HEK293 (cell line): Measurements from ENCODE around the gene KDM4D.
A peak's percentile ranks its signal among the peaks of the same experiment; 100 is the strongest.

Experiments
- CTCF ChIA-PET: fragments of 350-600 bp; formaldehyde crosslinking; extraction: SDS; loops from one replicate; lab custom pipeline; 2021; ENCODE audit warnings: antibody characterized with exemption; lab: Yijun Ruan, JAX
- POLR2A ChIA-PET: fragments of 300-600 bp; formaldehyde crosslinking; extraction: SDS; loops from one replicate; lab custom pipeline; 2020; ENCODE audit warnings: antibody characterized with exemption, inconsistent platforms; lab: Yijun Ruan, JAX
- H3K27ac ChIP-seq: fragments of 200-500 bp; sonication (Bioruptor generic); 2 replicates; pipeline ENCODE4 v1.5.1; 2014; ENCODE audit warnings: low read depth, low read length, control low read depth, inconsistent platforms; ENCODE audit errors: extremely low read depth
- H3K36me3 ChIP-seq, 2 experiments: fragments of 200-500 bp in 1 of 2; sonication (Bioruptor generic) in 1 of 2; 1 replicate in 1 of 2; 2 replicates in 1 of 2; pipeline ENCODE4 v1.5.1; 2014 to 2017; ENCODE audit warnings: inconsistent platforms in 2 of 2, low read length in 2 of 2; ENCODE audit not compliant: control insufficient read depth in 2 of 2, insufficient read depth in 1 of 2
- H3K4me1 ChIP-seq: fragments of 200-500 bp; sonication (Bioruptor generic); 2 replicates; pipeline ENCODE4 v1.5.1; 2014; ENCODE audit warnings: mild to moderate bottlenecking, low read length, inconsistent platforms; ENCODE audit not compliant: control insufficient read depth, insufficient read depth
- H3K4me3 ChIP-seq: 2 replicates; pipeline ENCODE4 v1.5.1; 2011; ENCODE audit warnings: low read depth, mild to moderate bottlenecking, control low read depth, low read length, moderate library complexity
- H3K9me3 ChIP-seq: fragments of 200-500 bp; sonication (Bioruptor generic); 2 replicates; pipeline ENCODE4 v1.5.1; 2014; ENCODE audit warnings: low read depth, low read length, inconsistent platforms; ENCODE audit not compliant: control insufficient read depth, insufficient read depth
- GLI2 ChIP-seq: fragments of 450-650 bp; formaldehyde crosslinking; IDR thresholded peaks from 2 replicates; pipeline ENCODE4; 2017; ENCODE audit warnings: missing biosample characterization, missing genetic modification characterization, low read depth, borderline replicate concordance
- GLIS1 ChIP-seq: fragments of 450-650 bp; formaldehyde crosslinking; IDR thresholded peaks from 2 replicates; pipeline ENCODE4 v1.5.1; 2016; ENCODE audit warnings: missing biosample characterization, missing genetic modification characterization
- MZF1 ChIP-seq: fragments of 450-650 bp; formaldehyde crosslinking; IDR thresholded peaks from 2 replicates; pipeline ENCODE4 v1.5.1; 2017; ENCODE audit warnings: missing biosample characterization, missing genetic modification characterization, borderline replicate concordance
- SETDB1 ChIP-seq: IDR thresholded peaks from one replicate; pipeline ENCODE4 v1.6.1; 2017; ENCODE audit warnings: mild to moderate bottlenecking, low read length, moderate library complexity, mixed read lengths; ENCODE audit not compliant: insufficient read length
- SP2 ChIP-seq: fragments of 450-650 bp; formaldehyde crosslinking; IDR thresholded peaks from 2 replicates; pipeline ENCODE4 v1.5.1; 2016; ENCODE audit warnings: missing biosample characterization, missing genetic modification characterization
- SP3 ChIP-seq: fragments of 450-650 bp; formaldehyde crosslinking; IDR thresholded peaks from 2 replicates; pipeline ENCODE4 v1.5.1; 2016; ENCODE audit warnings: missing biosample characterization, missing genetic modification characterization
- SP7 ChIP-seq: fragments of 450-650 bp; formaldehyde crosslinking; IDR thresholded peaks from 2 replicates; pipeline ENCODE4 v1.5.1; 2016; ENCODE audit warnings: missing biosample characterization, missing genetic modification characterization
- YY1 ChIP-seq: fragments of 450-650 bp; formaldehyde crosslinking; IDR thresholded peaks from 2 replicates; pipeline ENCODE4 v1.5.1; 2018; ENCODE audit warnings: missing biosample characterization, missing genetic modification characterization
- ZBTB17 ChIP-seq: fragments of 450-650 bp; formaldehyde crosslinking; IDR thresholded peaks from 2 replicates; pipeline ENCODE4 v1.5.1; 2016; ENCODE audit warnings: missing biosample characterization, missing genetic modification characterization
- ZIC2 ChIP-seq: fragments of 450-650 bp; formaldehyde crosslinking; IDR thresholded peaks from 2 replicates; pipeline ENCODE4 v1.5.1; 2016; ENCODE audit warnings: missing biosample characterization, missing genetic modification characterization
- ZNF132 ChIP-seq: fragments of 450-650 bp; formaldehyde crosslinking; IDR thresholded peaks from 2 replicates; pipeline ENCODE4 v1.5.1; 2017; ENCODE audit warnings: missing biosample characterization, missing genetic modification characterization, borderline replicate concordance
- ZNF16 ChIP-seq: fragments of 450-650 bp; formaldehyde crosslinking; IDR thresholded peaks from 2 replicates; pipeline ENCODE4 v1.5.1; 2016; ENCODE audit warnings: low read depth, missing biosample characterization, missing genetic modification characterization
- ZNF23 ChIP-seq: fragments of 450-650 bp; formaldehyde crosslinking; IDR thresholded peaks from 2 replicates; pipeline ENCODE4 v1.5.1; 2016; ENCODE audit warnings: missing biosample characterization, missing genetic modification characterization, borderline replicate concordance
- ZNF324 ChIP-seq: fragments of 450-650 bp; formaldehyde crosslinking; IDR thresholded peaks from 2 replicates; pipeline ENCODE4 v1.5.1; 2016; ENCODE audit warnings: missing biosample characterization, missing genetic modification characterization
- ZNF335 ChIP-seq: fragments of 450-650 bp; formaldehyde crosslinking; conservative IDR thresholded peaks from 2 replicates; pipeline ENCODE4 v1.5.1; 2016; ENCODE audit warnings: missing biosample characterization, missing genetic modification characterization
- ZNF341 ChIP-seq: fragments of 450-650 bp; formaldehyde crosslinking; IDR thresholded peaks from 2 replicates; pipeline ENCODE4; 2016; ENCODE audit warnings: low read depth, missing biosample characterization, missing genetic modification characterization
- ZNF558 ChIP-seq: fragments of 450-650 bp; formaldehyde crosslinking; IDR thresholded peaks from 2 replicates; pipeline ENCODE4 v1.5.1; 2016; ENCODE audit warnings: missing biosample characterization, missing genetic modification characterization
- ZNF600 ChIP-seq: fragments of 450-650 bp; formaldehyde crosslinking; IDR thresholded peaks from 2 replicates; pipeline ENCODE4 v1.5.1; 2016; ENCODE audit warnings: missing biosample characterization, missing genetic modification characterization
- ZNF610 ChIP-seq: fragments of 450-650 bp; formaldehyde crosslinking; IDR thresholded peaks from 2 replicates; pipeline ENCODE4 v1.5.1; 2016; ENCODE audit warnings: missing biosample characterization, missing genetic modification characterization, borderline replicate concordance
- ZNF76 ChIP-seq: fragments of 450-650 bp; formaldehyde crosslinking; IDR thresholded peaks from 2 replicates; pipeline ENCODE4; 2016; ENCODE audit warnings: low read depth, missing biosample characterization, missing genetic modification characterization, borderline replicate concordance
- TF ChIP-seq, protein P1 (sequence below): fragments of 450-650 bp; formaldehyde crosslinking; IDR thresholded peaks from 2 replicates; pipeline ENCODE4 v1.5.1; 2017; ENCODE audit warnings: missing biosample characterization, missing genetic modification characterization
- TF ChIP-seq, protein P2 (sequence below): fragments of 450-650 bp; formaldehyde crosslinking; IDR thresholded peaks from 2 replicates; pipeline ENCODE4 v1.5.1; 2017; ENCODE audit warnings: missing biosample characterization, mild to moderate bottlenecking, missing genetic modification characterization, moderate library complexity
- TF ChIP-seq, protein P3 (sequence below): fragments of 450-650 bp; formaldehyde crosslinking; IDR thresholded peaks from 2 replicates; pipeline ENCODE4 v1.5.1; 2017; ENCODE audit warnings: missing biosample characterization, missing genetic modification characterization
- TF ChIP-seq, protein P4 (sequence below): fragments of 450-650 bp; formaldehyde crosslinking; IDR thresholded peaks from 2 replicates; pipeline ENCODE4 v1.5.1; 2016; ENCODE audit warnings: missing biosample characterization, missing genetic modification characterization
- TF ChIP-seq, protein P5 (sequence below): fragments of 450-650 bp; formaldehyde crosslinking; conservative IDR thresholded peaks from 2 replicates; pipeline ENCODE4 v1.5.1; 2016; ENCODE audit warnings: low read depth, missing biosample characterization, missing genetic modification characterization

The KDM4D gene

DNA sequence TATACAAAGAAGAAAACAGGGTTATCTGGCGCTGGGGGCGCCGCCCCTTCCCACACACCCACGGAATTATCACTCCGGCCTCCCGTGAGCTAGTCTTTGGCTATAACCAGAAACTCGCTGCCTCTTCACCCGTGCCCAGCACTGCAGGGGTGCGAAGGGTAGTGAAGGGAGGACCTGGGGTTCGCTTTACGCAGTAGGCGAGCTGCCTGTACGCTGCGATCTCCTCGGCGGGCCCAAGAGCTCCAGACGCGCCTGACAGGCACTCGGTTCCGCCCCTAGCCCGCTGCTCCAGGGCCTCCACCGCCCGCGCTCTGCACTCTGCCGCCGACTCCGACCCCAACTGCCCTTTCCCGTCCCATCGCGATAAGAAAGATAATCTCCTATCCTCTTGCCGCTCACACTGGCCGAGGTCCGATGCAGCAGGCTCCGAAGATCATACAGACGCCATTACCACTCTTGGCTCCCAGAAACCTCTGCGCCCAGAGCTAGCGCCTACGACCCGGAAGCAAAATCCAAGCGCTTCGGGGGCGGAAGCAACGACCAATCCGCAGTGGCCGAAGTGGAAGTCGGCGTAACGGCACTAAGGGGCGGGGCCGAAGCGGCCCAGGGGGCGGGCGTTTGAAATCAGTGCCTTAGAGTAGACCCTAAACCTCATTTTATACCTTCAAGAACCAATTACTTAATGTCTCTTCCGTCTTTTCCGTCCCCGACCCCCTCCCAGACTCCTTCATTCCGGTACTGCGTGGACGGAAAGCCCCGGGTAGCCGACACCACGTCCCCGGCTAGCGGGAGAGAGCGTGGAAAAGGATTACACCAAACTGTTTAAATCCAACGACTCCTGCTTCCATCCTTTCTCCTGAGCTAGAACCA lies at the start of gene KDM4D, which contains the start of gene CWC15:
KDM4D (plus strand) TSS at position 611 of the 870 bp plus-strand sequence. CDS start 23,664 bp downstream, outside the sequence.
CWC15 (minus strand) TSS at position 458 of the 870 bp plus-strand sequence. CDS start 1,371 bp downstream, outside the sequence.
- CTCF ChIA-PET, result interaction anchor here (0.6 to 1.0 kb wide), 4 partner anchors 10 to 350 kb away, joined by 3 to 5 read pairs (median 4); no protein-coding TSS in a partner anchor
- Histone ChIP-seq H3K4me1 (no peaks in the 10 kb centered on the region; the same call in 1 of the 2 replicates), H3K4me3 (peak within 1 kb of the TSS; percentile 76), H3K9me3 (no peaks in the 10 kb centered on the region), H3K36me3 (peaks cover 21 to 50% of the 10 kb centered on the region in 2 experiments), H3K27ac (peak within 1 kb of the TSS; percentile 57)
- POLR2A ChIA-PET, result interaction anchor here (0.6 to 2.2 kb wide), 7 partner anchors 15 to 816 kb away, joined by 3 to 31 read pairs (median 6); partner anchors contain the start of genes FAM76B, SESN3 and SRSF8
- TF ChIP-seq MZF1 (tag by site-specific recombination) (no peak), ZNF341 (tag by site-specific recombination) (0 out of 2 replicates have a peak, but pooled peaks have one; percentile 32), ZNF76 (tag by site-specific recombination) (peak; percentile 91), SP3 (peak; percentile 83), SP7 (tag by site-specific recombination) (0 out of 2 replicates have a peak, but pooled peaks have one; percentile 30), GLI2 (tag by site-specific recombination) (no peak), ZNF335 (peak; percentile 87), ZIC2 (tag by site-specific recombination) (no peak), ZNF558 (no peak), ZNF610 (0 out of 2 replicates have a peak, but pooled peaks have one; percentile 24), ZNF16 (no peak), ZNF600 (tag by site-specific recombination) (no peak), ZBTB17 (tag by site-specific recombination) (peak; percentile 43), ZNF324 (0 out of 2 replicates have a peak, but pooled peaks have one; percentile 22), ZNF132 (tag by site-specific recombination) (no peak), GLIS1 (peak; percentile 25; the same call in 1 of the 2 replicates), SP2 (tag by site-specific recombination) (peak; percentile 92), YY1 (tag by site-specific recombination) (peak; percentile 80), SETDB1 (no peak), ZNF23 (tag by site-specific recombination) (no peak)
- TF ChIP-seq, protein P1, sequence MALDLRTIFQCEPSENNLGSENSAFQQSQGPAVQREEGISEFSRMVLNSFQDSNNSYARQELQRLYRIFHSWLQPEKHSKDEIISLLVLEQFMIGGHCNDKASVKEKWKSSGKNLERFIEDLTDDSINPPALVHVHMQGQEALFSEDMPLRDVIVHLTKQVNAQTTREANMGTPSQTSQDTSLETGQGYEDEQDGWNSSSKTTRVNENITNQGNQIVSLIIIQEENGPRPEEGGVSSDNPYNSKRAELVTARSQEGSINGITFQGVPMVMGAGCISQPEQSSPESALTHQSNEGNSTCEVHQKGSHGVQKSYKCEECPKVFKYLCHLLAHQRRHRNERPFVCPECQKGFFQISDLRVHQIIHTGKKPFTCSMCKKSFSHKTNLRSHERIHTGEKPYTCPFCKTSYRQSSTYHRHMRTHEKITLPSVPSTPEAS (tag by site-specific recombination), result no peak
- TF ChIP-seq, protein P2, sequence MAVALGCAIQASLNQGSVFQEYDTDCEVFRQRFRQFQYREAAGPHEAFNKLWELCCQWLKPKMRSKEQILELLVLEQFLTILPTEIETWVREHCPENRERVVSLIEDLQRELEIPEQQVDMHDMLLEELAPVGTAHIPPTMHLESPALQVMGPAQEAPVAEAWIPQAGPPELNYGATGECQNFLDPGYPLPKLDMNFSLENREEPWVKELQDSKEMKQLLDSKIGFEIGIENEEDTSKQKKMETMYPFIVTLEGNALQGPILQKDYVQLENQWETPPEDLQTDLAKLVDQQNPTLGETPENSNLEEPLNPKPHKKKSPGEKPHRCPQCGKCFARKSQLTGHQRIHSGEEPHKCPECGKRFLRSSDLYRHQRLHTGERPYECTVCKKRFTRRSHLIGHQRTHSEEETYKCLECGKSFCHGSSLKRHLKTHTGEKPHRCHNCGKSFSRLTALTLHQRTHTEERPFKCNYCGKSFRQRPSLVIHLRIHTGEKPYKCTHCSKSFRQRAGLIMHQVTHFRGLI, result 0 out of 2 replicates have a peak, but pooled peaks have one; percentile 45
- TF ChIP-seq, protein P3, sequence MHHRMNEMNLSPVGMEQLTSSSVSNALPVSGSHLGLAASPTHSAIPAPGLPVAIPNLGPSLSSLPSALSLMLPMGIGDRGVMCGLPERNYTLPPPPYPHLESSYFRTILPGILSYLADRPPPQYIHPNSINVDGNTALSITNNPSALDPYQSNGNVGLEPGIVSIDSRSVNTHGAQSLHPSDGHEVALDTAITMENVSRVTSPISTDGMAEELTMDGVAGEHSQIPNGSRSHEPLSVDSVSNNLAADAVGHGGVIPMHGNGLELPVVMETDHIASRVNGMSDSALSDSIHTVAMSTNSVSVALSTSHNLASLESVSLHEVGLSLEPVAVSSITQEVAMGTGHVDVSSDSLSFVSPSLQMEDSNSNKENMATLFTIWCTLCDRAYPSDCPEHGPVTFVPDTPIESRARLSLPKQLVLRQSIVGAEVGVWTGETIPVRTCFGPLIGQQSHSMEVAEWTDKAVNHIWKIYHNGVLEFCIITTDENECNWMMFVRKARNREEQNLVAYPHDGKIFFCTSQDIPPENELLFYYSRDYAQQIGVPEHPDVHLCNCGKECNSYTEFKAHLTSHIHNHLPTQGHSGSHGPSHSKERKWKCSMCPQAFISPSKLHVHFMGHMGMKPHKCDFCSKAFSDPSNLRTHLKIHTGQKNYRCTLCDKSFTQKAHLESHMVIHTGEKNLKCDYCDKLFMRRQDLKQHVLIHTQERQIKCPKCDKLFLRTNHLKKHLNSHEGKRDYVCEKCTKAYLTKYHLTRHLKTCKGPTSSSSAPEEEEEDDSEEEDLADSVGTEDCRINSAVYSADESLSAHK (tag by site-specific recombination), result no peak
- TF ChIP-seq, protein P4, sequence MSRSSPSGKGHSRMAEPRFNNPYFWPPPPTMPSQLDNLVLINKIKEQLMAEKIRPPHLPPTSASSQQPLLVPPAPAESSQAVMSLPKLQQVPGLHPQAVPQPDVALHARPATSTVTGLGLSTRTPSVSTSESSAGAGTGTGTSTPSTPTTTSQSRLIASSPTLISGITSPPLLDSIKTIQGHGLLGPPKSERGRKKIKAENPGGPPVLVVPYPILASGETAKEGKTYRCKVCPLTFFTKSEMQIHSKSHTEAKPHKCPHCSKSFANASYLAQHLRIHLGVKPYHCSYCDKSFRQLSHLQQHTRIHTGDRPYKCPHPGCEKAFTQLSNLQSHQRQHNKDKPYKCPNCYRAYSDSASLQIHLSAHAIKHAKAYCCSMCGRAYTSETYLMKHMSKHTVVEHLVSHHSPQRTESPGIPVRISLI (tag by site-specific recombination), result no peak
- TF ChIP-seq, protein P5, sequence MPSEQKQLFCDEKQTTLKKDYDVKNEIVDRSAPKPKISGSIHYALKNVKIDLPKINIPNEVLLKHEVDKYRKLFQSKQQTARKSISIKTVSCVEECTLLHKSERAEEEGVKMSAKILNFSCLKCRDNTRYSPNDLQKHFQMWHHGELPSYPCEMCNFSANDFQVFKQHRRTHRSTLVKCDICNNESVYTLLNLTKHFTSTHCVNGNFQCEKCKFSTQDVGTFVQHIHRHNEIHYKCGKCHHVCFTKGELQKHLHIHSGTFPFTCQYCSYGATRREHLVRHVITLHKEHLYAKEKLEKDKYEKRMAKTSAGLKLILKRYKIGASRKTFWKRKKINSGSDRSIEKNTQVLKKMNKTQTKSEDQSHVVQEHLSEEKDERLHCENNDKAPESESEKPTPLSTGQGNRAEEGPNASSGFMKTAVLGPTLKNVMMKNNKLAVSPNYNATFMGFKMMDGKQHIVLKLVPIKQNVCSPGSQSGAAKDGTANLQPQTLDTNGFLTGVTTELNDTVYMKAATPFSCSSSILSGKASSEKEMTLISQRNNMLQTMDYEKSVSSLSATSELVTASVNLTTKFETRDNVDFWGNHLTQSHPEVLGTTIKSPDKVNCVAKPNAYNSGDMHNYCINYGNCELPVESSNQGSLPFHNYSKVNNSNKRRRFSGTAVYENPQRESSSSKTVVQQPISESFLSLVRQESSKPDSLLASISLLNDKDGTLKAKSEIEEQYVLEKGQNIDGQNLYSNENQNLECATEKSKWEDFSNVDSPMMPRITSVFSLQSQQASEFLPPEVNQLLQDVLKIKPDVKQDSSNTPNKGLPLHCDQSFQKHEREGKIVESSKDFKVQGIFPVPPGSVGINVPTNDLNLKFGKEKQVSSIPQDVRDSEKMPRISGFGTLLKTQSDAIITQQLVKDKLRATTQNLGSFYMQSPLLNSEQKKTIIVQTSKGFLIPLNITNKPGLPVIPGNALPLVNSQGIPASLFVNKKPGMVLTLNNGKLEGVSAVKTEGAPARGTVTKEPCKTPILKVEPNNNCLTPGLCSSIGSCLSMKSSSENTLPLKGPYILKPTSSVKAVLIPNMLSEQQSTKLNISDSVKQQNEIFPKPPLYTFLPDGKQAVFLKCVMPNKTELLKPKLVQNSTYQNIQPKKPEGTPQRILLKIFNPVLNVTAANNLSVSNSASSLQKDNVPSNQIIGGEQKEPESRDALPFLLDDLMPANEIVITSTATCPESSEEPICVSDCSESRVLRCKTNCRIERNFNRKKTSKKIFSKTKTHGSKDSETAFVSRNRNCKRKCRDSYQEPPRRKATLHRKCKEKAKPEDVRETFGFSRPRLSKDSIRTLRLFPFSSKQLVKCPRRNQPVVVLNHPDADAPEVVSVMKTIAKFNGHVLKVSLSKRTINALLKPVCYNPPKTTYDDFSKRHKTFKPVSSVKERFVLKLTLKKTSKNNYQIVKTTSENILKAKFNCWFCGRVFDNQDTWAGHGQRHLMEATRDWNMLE (tag by site-specific recombination), result peak; percentile 97
